PC-9 (cell line): ENCODE results near the gene ADAMTSL3.
A peak's percentile ranks its signal among the peaks of the same experiment; 100 is the strongest.

Experiments used
- EZH2 ChIP-seq: fragments of 200-600 bp; sonication (generic); IDR thresholded peaks from 2 replicates; pipeline ENCODE4 v1.8.0; 2017; ENCODE audit warnings: antibody characterized with exemption, low read depth
- TF ChIP-seq, protein P1 (sequence below): fragments of 200-600 bp; sonication (generic); conservative IDR thresholded peaks from 2 replicates; pipeline ENCODE4 v1.6.1; 2017; ENCODE audit warnings: mixed run types, antibody characterized with exemption, mild to moderate bottlenecking, moderate library complexity

DNA sequence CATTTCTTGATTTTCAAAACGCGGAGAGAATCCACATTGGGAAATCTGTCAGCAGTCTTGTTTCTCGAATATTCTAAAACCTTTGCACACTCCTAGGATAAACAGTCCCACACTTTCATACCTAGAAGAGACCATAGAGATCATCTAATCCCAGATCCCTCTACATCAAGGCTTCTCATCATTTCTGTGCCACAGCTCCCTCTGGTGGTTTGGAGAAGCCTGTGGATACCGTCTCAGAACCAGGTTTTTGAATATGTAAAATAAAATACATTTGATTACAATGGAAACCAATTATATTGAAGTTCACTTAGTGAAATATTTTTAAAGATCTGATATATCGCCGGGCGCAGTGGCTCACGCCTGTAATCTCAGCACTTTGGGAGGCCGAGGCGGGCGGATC is 369.7 kb downstream of the ADAMTSL3 start:
- TF ChIP-seq EZH2: no peak
- TF ChIP-seq, protein P1, sequence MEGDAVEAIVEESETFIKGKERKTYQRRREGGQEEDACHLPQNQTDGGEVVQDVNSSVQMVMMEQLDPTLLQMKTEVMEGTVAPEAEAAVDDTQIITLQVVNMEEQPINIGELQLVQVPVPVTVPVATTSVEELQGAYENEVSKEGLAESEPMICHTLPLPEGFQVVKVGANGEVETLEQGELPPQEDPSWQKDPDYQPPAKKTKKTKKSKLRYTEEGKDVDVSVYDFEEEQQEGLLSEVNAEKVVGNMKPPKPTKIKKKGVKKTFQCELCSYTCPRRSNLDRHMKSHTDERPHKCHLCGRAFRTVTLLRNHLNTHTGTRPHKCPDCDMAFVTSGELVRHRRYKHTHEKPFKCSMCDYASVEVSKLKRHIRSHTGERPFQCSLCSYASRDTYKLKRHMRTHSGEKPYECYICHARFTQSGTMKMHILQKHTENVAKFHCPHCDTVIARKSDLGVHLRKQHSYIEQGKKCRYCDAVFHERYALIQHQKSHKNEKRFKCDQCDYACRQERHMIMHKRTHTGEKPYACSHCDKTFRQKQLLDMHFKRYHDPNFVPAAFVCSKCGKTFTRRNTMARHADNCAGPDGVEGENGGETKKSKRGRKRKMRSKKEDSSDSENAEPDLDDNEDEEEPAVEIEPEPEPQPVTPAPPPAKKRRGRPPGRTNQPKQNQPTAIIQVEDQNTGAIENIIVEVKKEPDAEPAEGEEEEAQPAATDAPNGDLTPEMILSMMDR: peak; percentile 70
